PC-3 (cell line): ENCODE data around the gene LMAN1. TPM values are rescaled to one million over a fixed set of nuclear protein-coding genes. Genes with fewer than 3 reads are reported as not detected.

Experiments used
- ATAC-seq: fragments of 200-7000 bp; cut with Tn5 transposase; 2 replicates; pipeline ENCODE4 v1.9.1; 2020; ENCODE audit warnings: mild to moderate bottlenecking, moderate library complexity
- BruUV-seq: library from RNA; stranded (reverse); fragments of 400-500 nt; replicated peaks from 2 replicates; lab custom pipeline; 2021; lab: Mats Ljungman, UMichigan
- CTCF ChIA-PET: fragments of 300-600 bp; sonication (Branson Sonifier 250); formaldehyde crosslinking; loops from one replicate; lab custom pipeline; 2022; ENCODE audit warnings: antibody characterized with exemption; lab: Charles Lee
- POLR2A ChIA-PET: fragments of 300-600 bp; sonication (Branson Sonifier 250); formaldehyde crosslinking; loops from one replicate; lab custom pipeline; 2022; ENCODE audit warnings: antibody characterized with exemption; ENCODE audit not compliant: unreplicated experiment; lab: Charles Lee
- DNase-seq: peaks from one replicate; pipeline ENCODE4 v3.0.0-alpha.2; 2015
- H2AFZ ChIP-seq: fragments of 300-600 bp; sonication (generic); 2 replicates; pipeline ENCODE4 v1.6.0; 2016; ENCODE audit warnings: antibody characterized with exemption, low read length
- H3F3A ChIP-seq: fragments of 300-600 bp; sonication (generic); one replicate; pipeline ENCODE4 v1.6.0; 2017; ENCODE audit warnings: antibody characterized with exemption, low read length, control low read depth, mild to moderate bottlenecking; ENCODE audit not compliant: unreplicated experiment
- H3K27ac ChIP-seq: fragments of 300-600 bp; sonication (generic); 2 replicates; pipeline ENCODE4 v1.5.1; 2016; ENCODE audit warnings: mild to moderate bottlenecking, low read length
- H3K27me3 ChIP-seq: fragments of 300-600 bp; sonication (generic); 2 replicates; pipeline ENCODE4 v1.6.1; 2016; ENCODE audit warnings: low read length, mixed read lengths
- H3K36me3 ChIP-seq: fragments of 300-600 bp; sonication (generic); 2 replicates; pipeline ENCODE4 v1.6.1; 2016; ENCODE audit warnings: low read depth, mixed run types, low read length, mixed read lengths
- H3K4me1 ChIP-seq: fragments of 300-600 bp; sonication (generic); 2 replicates; pipeline ENCODE4 v1.5.1; 2016; ENCODE audit warnings: low read length; ENCODE audit not compliant: insufficient read depth
- H3K4me2 ChIP-seq: fragments of 300-600 bp; sonication (generic); 2 replicates; pipeline ENCODE4 v1.6.0; 2016; ENCODE audit warnings: low read length
- H3K4me3 ChIP-seq: fragments of 300-600 bp; sonication (generic); 2 replicates; pipeline ENCODE4 v1.5.1; 2016; ENCODE audit warnings: mild to moderate bottlenecking, low read length, mixed read lengths
- H3K79me2 ChIP-seq: fragments of 300-600 bp; sonication (generic); 2 replicates; pipeline ENCODE4 v1.6.1; 2017; ENCODE audit warnings: low read length, mixed read lengths
- H3K9ac ChIP-seq: fragments of 300-600 bp; sonication (generic); 2 replicates; pipeline ENCODE4 v1.6.0; 2016; ENCODE audit warnings: mild to moderate bottlenecking, low read length
- H3K9me2 ChIP-seq: fragments of 300-600 bp; sonication (generic); replicated peaks from 2 replicates; pipeline ENCODE4 v1.6.1; 2016; ENCODE audit warnings: mixed run types, low read length, mixed read lengths
- H3K9me3 ChIP-seq: fragments of 300-600 bp; sonication (generic); 2 replicates; pipeline ENCODE4 v1.6.1; 2016; ENCODE audit warnings: low read length, mixed read lengths
- H4K20me1 ChIP-seq: fragments of 300-600 bp; sonication (generic); 2 replicates; pipeline ENCODE4 v1.6.1; 2016; ENCODE audit warnings: low read length, mixed read lengths
- EZH2 ChIP-seq: fragments of 300-600 bp; sonication (generic); IDR thresholded peaks from one replicate; pipeline ENCODE4 v1.6.1; 2017; ENCODE audit warnings: antibody characterized with exemption, mild to moderate bottlenecking, low read length; ENCODE audit not compliant: unreplicated experiment
- EZH2phosphoT487 ChIP-seq: fragments of 300-600 bp; sonication (generic); IDR thresholded peaks from 2 replicates; pipeline ENCODE4 v1.6.1; 2018; ENCODE audit warnings: mild to moderate bottlenecking, antibody characterized with exemption, low read length, borderline replicate concordance
- intact Hi-C: fragments of 100-400 bp; cut with micrococcal nuclease; formaldehyde crosslinking; loops from 2 replicates; pipeline ENCODE4 v1.9.0; 2023
- total RNA-seq: library from RNA; depleted of rRNA; stranded (reverse); fragments of >200 nt; gene quantifications from 2 replicates; pipeline ENCODE4 v1.2.3, GENCODE V29; 2014
- TF ChIP-seq, protein P1 (sequence below): fragments of 300-600 bp; sonication (generic); conservative IDR thresholded peaks from 2 replicates; pipeline ENCODE4 v1.5.1; 2017; ENCODE audit warnings: antibody characterized with exemption, low read depth, mild to moderate bottlenecking, low read length

Gene LMAN1
- total RNA-seq, 1 experiment from 2014 or later = 126 TPM

- no peak overlapping the region for H3K4me3 ChIP-seq
- no peak overlapping the region for H3K4me2 ChIP-seq
- TF ChIP-seq EZH2 (no peak), EZH2phosphoT487 (no peak)
- TF ChIP-seq, protein P1, sequence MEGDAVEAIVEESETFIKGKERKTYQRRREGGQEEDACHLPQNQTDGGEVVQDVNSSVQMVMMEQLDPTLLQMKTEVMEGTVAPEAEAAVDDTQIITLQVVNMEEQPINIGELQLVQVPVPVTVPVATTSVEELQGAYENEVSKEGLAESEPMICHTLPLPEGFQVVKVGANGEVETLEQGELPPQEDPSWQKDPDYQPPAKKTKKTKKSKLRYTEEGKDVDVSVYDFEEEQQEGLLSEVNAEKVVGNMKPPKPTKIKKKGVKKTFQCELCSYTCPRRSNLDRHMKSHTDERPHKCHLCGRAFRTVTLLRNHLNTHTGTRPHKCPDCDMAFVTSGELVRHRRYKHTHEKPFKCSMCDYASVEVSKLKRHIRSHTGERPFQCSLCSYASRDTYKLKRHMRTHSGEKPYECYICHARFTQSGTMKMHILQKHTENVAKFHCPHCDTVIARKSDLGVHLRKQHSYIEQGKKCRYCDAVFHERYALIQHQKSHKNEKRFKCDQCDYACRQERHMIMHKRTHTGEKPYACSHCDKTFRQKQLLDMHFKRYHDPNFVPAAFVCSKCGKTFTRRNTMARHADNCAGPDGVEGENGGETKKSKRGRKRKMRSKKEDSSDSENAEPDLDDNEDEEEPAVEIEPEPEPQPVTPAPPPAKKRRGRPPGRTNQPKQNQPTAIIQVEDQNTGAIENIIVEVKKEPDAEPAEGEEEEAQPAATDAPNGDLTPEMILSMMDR = no peak
- H3K9ac ChIP-seq = no peak overlapping the region
- intact Hi-C loops = no loop called here
- no peaks in the 10 kb centered on the region for H3K79me2 ChIP-seq
- H3K9me2 ChIP-seq = no peaks in the 10 kb centered on the region
- no peak for DNase-seq
- peaks cover 10% of the 10 kb centered on the region for H3K27me3 ChIP-seq
- no peak overlapping the region for H2AFZ ChIP-seq
- ChIA-PET CTCF (no interaction called here), POLR2A (no interaction called here)
- H3K4me1 ChIP-seq = no peaks in the 10 kb centered on the region
- no peak overlapping the region for H3K27ac ChIP-seq
- no peaks in the 10 kb centered on the region for H3K9me3 ChIP-seq
- no peaks in the 10 kb centered on the region for H4K20me1 ChIP-seq
- no peaks in the 10 kb centered on the region for H3K36me3 ChIP-seq
- no peak for ATAC-seq
- BruUV-seq = no TSS peak
- no peaks in the 10 kb centered on the region for H3F3A ChIP-seq
Observed at GRCh38 chr18:59286341-59286740, 72.7 kb downstream of the LMAN1 start.

DNA sequence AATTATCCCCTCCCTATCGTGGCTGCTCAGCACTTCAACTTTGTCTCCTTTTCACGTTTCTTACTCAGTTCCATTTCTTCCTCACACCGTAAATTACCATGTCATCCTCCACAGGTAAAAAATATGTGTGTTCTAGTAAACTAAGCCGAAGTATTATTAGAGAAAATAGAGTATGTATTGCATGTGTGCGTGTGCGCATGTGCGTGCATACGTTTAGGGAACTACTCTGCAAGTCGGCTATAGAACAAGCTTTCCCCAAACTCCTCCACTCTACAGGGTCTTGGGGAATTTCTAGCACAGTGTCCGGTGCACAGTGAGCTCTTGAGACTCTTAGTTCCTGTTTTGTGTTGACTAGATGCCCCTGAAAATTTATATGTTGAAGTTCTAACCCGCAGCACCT, 76.7 kb downstream of the LMAN1 start:
- H3K36me3 ChIP-seq = no peaks in the 10 kb centered on the region

GRCh38 chr18:59279722-59280121, 79.3 kb downstream of the LMAN1 start:
- CTCF ChIA-PET = no interaction called here

More for the DNA sequence above, 76.7 kb downstream of the LMAN1 start:
- intact Hi-C loops = no loop called here
- Histone ChIP-seq H3K9me3 (no peaks in the 10 kb centered on the region), H3K9ac (no peak overlapping the region), H3K4me3 (no peak overlapping the region), H3K4me2 (no peak overlapping the region), H3K9me2 (no peaks in the 10 kb centered on the region), H3K27me3 (peaks cover 15% of the 10 kb centered on the region), H4K20me1 (no peaks in the 10 kb centered on the region), H3F3A (no peaks in the 10 kb centered on the region), H2AFZ (no peak overlapping the region), H3K4me1 (no peaks in the 10 kb centered on the region), H3K79me2 (no peaks in the 10 kb centered on the region), H3K27ac (no peak overlapping the region)
- DNase-seq (no peak), ATAC-seq (no peak)
- BruUV-seq = no TSS peak
- TF ChIP-seq EZH2 (no peak), EZH2phosphoT487 (no peak)
- TF ChIP-seq, protein P1 = no peak
- POLR2A ChIA-PET = no interaction called here
- CTCF ChIA-PET = no interaction called here

More at GRCh38 chr18:59279722-59280121, 79.3 kb downstream of the LMAN1 start:
- no peak overlapping the region for H3K4me2 ChIP-seq
- TF ChIP-seq EZH2phosphoT487 (no peak), EZH2 (no peak)
- TF ChIP-seq, protein P1 = no peak
- H3K79me2 ChIP-seq = no peaks in the 10 kb centered on the region
- no peaks in the 10 kb centered on the region for H3K36me3 ChIP-seq
- H3K4me1 ChIP-seq = no peaks in the 10 kb centered on the region
- no peak overlapping the region for H3K4me3 ChIP-seq
- no peak for DNase-seq
- no peak overlapping the region for H3K27ac ChIP-seq
- H3K9me2 ChIP-seq = no peaks in the 10 kb centered on the region
- H2AFZ ChIP-seq = no peak overlapping the region
- POLR2A ChIA-PET = no interaction called here
- H3K9me3 ChIP-seq = no peaks in the 10 kb centered on the region
- intact Hi-C loops = no loop called here
- H3F3A ChIP-seq = no peaks in the 10 kb centered on the region
- BruUV-seq = no TSS peak
- H3K9ac ChIP-seq = no peak overlapping the region
- ATAC-seq = no peak
- H3K27me3 ChIP-seq = peaks cover 20% of the 10 kb centered on the region
- H4K20me1 ChIP-seq = no peaks in the 10 kb centered on the region
